CD8-positive, alpha-beta memory T cell (primary cell): ENCODE data around the gene TSPAN2. TPM values are rescaled to one million over a fixed set of nuclear protein-coding genes. Genes with fewer than 3 reads are reported as not detected.

ENCODE experiments used
- polyA plus RNA-seq: library from polyadenylated mRNA; unstranded; fragments of 300-500 nt; fragmentation: Illumina TruSeq; gene quantifications from one replicate; pipeline ENCODE4 v1.2.3, GENCODE V29; 2021
- total RNA-seq, 2 experiments: library from RNA; stranded (reverse); gene quantifications; one replicate each; pipeline ENCODE4 v1.2.3, GENCODE V29; 2021

TSPAN2 gene
- total and polyA plus RNA-seq, 3 experiments from 2014 or later: 1.3 to 7.1 (median 2.0) TPM

Other genes starting within 250 kb of the TSPAN2 start
- not detected for gene SYCP1, start 234.6 kb downstream of the TSPAN2 start, total RNA-seq
- gene SYCP1, start 234.6 kb downstream of the TSPAN2 start, polyA plus RNA-seq: not detected
- gene TSHB, start 59.7 kb downstream of the TSPAN2 start, total RNA-seq: not detected
- not detected for gene TSHB, start 59.7 kb downstream of the TSPAN2 start, polyA plus RNA-seq
- not detected for gene NGF, start 248.7 kb upstream of the TSPAN2 start, total RNA-seq
- not detected for gene NGF, start 248.7 kb upstream of the TSPAN2 start, polyA plus RNA-seq